Measurements from ENCODE around the gene C16orf95. TPM values are rescaled to one million over a fixed set of nuclear protein-coding genes. Genes with fewer than 3 reads are reported as not detected.

The C16orf95 gene
- total and polyA plus RNA-seq, 7 donors: 0.36 to 6.6 (median 2.2) TPM; not detected in 1

GRCh38 chr16:87317750-87318644, 805 bp upstream of the C16orf95 start:
- H3K4me3 ChIP-seq: peak overlapping the region; percentile 64 to 99 (median 90)
- TF ChIP-seq EP300 (IDR thresholded peaks at IDR 0.05) (peak in 1 of 4 donors; percentile 6), POLR2A (IDR thresholded peaks at IDR 0.05) (no peak)
- H3K4me1 ChIP-seq: peaks cover 0 to 12% (median 9%) of the 10 kb centered on the region in 4 donors
- H3K27ac ChIP-seq: peak overlapping the region; percentile 92 to 98 (median 96)
- H3K27me3 ChIP-seq: no peaks in the 10 kb centered on the region
- H3K9me3 ChIP-seq: no peaks in the 10 kb centered on the region
- peak; percentile 84 for DNase-seq
- WGBS, 2 donors: 7 to 11% methylated on average over 28 of the region's 28 CpGs
- intact Hi-C loops (cut with DNase I): loop anchor here (2.0 to 10.0 kb wide), 4 partner anchors 44 to 237 kb away; partner anchors contain the start of genes MAP1LC3B and ZCCHC14
- H3K36me3 ChIP-seq: no peaks in the 10 kb centered on the region

GRCh38 chr16:87316450-87316922, 706 bp downstream of the C16orf95 start:
- Histone ChIP-seq H3K27ac (peak overlapping the region; percentile 92 to 98 (median 96)), H3K27me3 (no peaks in the 10 kb centered on the region), H3K9me3 (no peaks in the 10 kb centered on the region), H3K4me1 (peaks cover 0 to 12% (median 9%) of the 10 kb centered on the region in 4 donors), H3K36me3 (no peaks in the 10 kb centered on the region), H3K4me3 (peak overlapping the region; percentile 64 to 99 (median 90))
- intact Hi-C loops (cut with DNase I): loop anchor here (2.0 to 10.0 kb wide), 4 partner anchors 46 to 238 kb away; partner anchors contain the start of genes MAP1LC3B and ZCCHC14
- TF ChIP-seq POLR2AphosphoS5 (IDR thresholded peaks at IDR 0.05) (no peak), CTCF (IDR thresholded peaks at IDR 0.05) (no peak), EP300 (IDR thresholded peaks at IDR 0.05) (no peak), POLR2A (IDR thresholded peaks at IDR 0.05) (no peak)
- peak; percentile 60 for DNase-seq
- 96 to 97% methylated on average over 4 of the region's 4 CpGs for whole genome bisulfite sequencing, 2 donors

GRCh38 chr16:87314990-87315420, 2.2 kb downstream of the C16orf95 start:
- H3K9me3 ChIP-seq: no peaks in the 10 kb centered on the region
- no peak overlapping the region for H3K27ac ChIP-seq
- H3K4me1 ChIP-seq: peaks cover 0 to 12% (median 9%) of the 10 kb centered on the region in 4 donors
- no peak for TF ChIP-seq EP300 (IDR thresholded peaks at IDR 0.05)
- TF ChIP-seq POLR2AphosphoS5 (IDR thresholded peaks at IDR 0.05): no peak
- no peak for TF ChIP-seq CTCF (IDR thresholded peaks at IDR 0.05)
- TF ChIP-seq POLR2A (IDR thresholded peaks at IDR 0.05): no peak
- no peaks in the 10 kb centered on the region for H3K27me3 ChIP-seq
- no peak overlapping the region for H3K4me3 ChIP-seq
- 92 to 93% methylated on average over 10 of the region's 10 CpGs for WGBS, 2 donors
- no peaks in the 10 kb centered on the region for H3K36me3 ChIP-seq
- intact Hi-C loops (cut with DNase I): loop anchor here (5.0 to 10.0 kb wide), 3 partner anchors 47 to 240 kb away; partner anchors contain the start of gene ZCCHC14
- DNase-seq: peak; percentile 63

- TF ChIP-seq POLR2A (IDR thresholded peaks at IDR 0.05): no peak
- TF ChIP-seq EP300 (IDR thresholded peaks at IDR 0.05): no peak
- TF ChIP-seq CTCF (IDR thresholded peaks at IDR 0.05): no peak
- no peak for TF ChIP-seq POLR2AphosphoS5 (IDR thresholded peaks at IDR 0.05)
- no peak for DNase-seq
- Histone ChIP-seq H3K4me3 (no peak overlapping the region), H3K27me3 (no peaks in the 10 kb centered on the region), H3K36me3 (no peaks in the 10 kb centered on the region), H3K27ac (no peak overlapping the region), H3K9me3 (no peaks in the 10 kb centered on the region), H3K4me1 (no peaks in the 10 kb centered on the region)
- 91 to 93% methylated on average over 7 of the region's 7 CpGs for WGBS, 2 donors
- intact Hi-C loops (cut with DNase I): loop anchor here (10.0 kb wide), 1 partner anchor 243 kb away; no protein-coding TSS in a partner anchor
Observed at GRCh38 chr16:87312008-87312407, 5.2 kb downstream of the C16orf95 start.

GRCh38 chr16:87311387-87311786, 5.8 kb downstream of the C16orf95 start:
- 96 to 97% methylated on average over 5 of the region's 5 CpGs for WGBS, 2 donors
- no peaks in the 10 kb centered on the region for H3K27me3 ChIP-seq
- no peak for TF ChIP-seq POLR2AphosphoS5 (IDR thresholded peaks at IDR 0.05)
- no peak for TF ChIP-seq POLR2A (IDR thresholded peaks at IDR 0.05)
- TF ChIP-seq CTCF (IDR thresholded peaks at IDR 0.05): no peak
- TF ChIP-seq EP300 (IDR thresholded peaks at IDR 0.05): no peak
- intact Hi-C loops (cut with DNase I): loop anchor here (10.0 kb wide), 1 partner anchor 243 kb away; no protein-coding TSS in a partner anchor
- H3K4me1 ChIP-seq: no peaks in the 10 kb centered on the region
- no peak for DNase-seq
- H3K9me3 ChIP-seq: no peaks in the 10 kb centered on the region
- no peak overlapping the region for H3K27ac ChIP-seq
- H3K36me3 ChIP-seq: no peaks in the 10 kb centered on the region
- H3K4me3 ChIP-seq: no peak overlapping the region

All from sigmoid colon (tissue), 7 donors.